Astrocyte (in vitro differentiated cells and primary cell): Measurements from ENCODE around the gene IL24.

Experiments used
- CTCF ChIP-seq: IDR thresholded peaks from 2 replicates; pipeline ENCODE4 v1.5.1; 2011; ENCODE audit warnings: low read depth, mild to moderate bottlenecking, inconsistent platforms, low read length, moderate library complexity; ENCODE audit not compliant: insufficient read depth
- EZH2 ChIP-seq: IDR thresholded peaks from 2 replicates; pipeline ENCODE4 v1.6.1; 2012; ENCODE audit warnings: mild to moderate bottlenecking, low read length, inconsistent platforms; ENCODE audit not compliant: insufficient read depth

GRCh38 chr1:206909883-206910318 lies 12.7 kb downstream of the IL24 start:
- TF ChIP-seq CTCF (no peak), EZH2 (no peak)
